Breast epithelium (tissue), 3 donors: ENCODE data around the gene ADARB2.

Experiments used
- POLR2A ChIP-seq: fragments of 450-650 bp; IDR thresholded peaks from one replicate; pipeline ENCODE4 v1.6.1; 2016; ENCODE audit warnings: antibody characterized with exemption, mild to moderate bottlenecking, moderate library complexity
- POLR2AphosphoS5 ChIP-seq, 3 donors: sonication (generic); formaldehyde crosslinking; IDR thresholded peaks; one replicate each; pipeline ENCODE4 v1.6.1; 2017; ENCODE audit warnings: antibody characterized with exemption in 3 of 3
- TF ChIP-seq, protein P1 (sequence below), 3 donors: fragments of 450-650 bp; IDR thresholded peaks; one replicate each; pipeline ENCODE4 v1.5.1; 2016 to 2017; ENCODE audit warnings: antibody characterized with exemption in 3 of 3, mild to moderate bottlenecking in 3 of 3, moderate library complexity in 3 of 3

DNA sequence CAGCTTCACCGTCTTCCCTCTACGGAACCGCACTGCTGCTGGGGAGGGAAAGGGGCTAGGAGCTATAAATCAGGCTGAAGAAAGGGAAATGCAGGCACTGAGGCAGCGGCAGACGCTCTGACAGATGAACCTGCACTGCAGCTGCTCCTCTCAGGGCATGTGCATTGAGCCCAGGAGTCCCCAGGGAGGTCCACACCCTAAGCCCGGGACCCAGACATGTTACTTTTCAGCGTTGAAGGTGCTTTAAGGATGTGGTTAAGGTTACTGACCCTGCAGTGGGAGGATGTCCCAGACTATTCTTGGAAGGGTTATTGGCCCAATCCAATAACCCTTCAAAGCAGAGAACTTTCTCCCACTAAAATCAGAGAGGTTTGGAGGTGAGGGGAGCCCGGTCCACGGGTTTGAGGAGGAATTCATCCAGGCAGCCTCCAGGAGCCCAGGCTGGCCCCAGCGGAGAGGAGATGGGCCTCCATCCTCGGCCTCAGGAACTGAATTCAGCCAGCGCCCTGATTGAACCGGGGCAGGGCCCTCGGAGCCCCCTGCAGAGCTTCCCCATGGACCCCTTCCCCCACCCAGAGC lies 75.4 kb downstream of the ADARB2 start:
- TF ChIP-seq POLR2A: no peak
- TF ChIP-seq, protein P1, sequence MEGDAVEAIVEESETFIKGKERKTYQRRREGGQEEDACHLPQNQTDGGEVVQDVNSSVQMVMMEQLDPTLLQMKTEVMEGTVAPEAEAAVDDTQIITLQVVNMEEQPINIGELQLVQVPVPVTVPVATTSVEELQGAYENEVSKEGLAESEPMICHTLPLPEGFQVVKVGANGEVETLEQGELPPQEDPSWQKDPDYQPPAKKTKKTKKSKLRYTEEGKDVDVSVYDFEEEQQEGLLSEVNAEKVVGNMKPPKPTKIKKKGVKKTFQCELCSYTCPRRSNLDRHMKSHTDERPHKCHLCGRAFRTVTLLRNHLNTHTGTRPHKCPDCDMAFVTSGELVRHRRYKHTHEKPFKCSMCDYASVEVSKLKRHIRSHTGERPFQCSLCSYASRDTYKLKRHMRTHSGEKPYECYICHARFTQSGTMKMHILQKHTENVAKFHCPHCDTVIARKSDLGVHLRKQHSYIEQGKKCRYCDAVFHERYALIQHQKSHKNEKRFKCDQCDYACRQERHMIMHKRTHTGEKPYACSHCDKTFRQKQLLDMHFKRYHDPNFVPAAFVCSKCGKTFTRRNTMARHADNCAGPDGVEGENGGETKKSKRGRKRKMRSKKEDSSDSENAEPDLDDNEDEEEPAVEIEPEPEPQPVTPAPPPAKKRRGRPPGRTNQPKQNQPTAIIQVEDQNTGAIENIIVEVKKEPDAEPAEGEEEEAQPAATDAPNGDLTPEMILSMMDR (IDR thresholded peaks at IDR 0.05): no peak
- no peak for TF ChIP-seq POLR2AphosphoS5 (IDR thresholded peaks at IDR 0.05)
